GM21447 (cell line): ENCODE results near the gene PLXDC1.

ENCODE experiments used
- ATAC-seq: cut with Tn5 transposase; IDR thresholded peaks from one replicate; pipeline ENCODE4 v1.9.1; 2021; ENCODE audit not compliant: unreplicated experiment

Gene PLXDC1

GRCh38 chr17:39156491-39156890 lies 5.1 kb upstream of the PLXDC1 start:
- no peak for ATAC-seq

- no peak for ATAC-seq
These were observed 4.2 kb upstream of the PLXDC1 start for GRCh38 chr17:39155654-39156053.

DNA sequence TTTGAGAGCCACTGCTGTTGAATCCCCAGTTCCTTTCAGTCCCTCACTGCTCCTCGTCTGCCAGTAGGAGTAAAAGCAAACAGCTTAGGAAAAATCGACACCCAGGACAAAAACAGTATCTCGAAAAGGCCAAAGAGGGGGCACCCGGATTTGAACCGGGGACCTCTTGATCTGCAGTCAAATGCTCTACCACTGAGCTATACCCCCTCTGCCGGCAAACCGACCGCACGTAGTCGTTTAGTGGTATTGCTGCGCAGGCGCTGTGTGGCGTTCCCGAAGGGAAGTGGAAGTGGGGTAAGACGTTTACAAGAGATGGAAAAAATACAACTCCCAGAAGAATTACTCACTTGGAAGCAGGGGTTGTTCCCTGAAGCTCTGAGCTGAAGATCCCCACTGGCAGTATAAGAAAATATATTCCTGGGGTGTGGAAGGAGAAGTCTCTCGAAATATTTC lies 2.2 kb upstream of the PLXDC1 start:
- peak; percentile 48 for ATAC-seq

DNA sequence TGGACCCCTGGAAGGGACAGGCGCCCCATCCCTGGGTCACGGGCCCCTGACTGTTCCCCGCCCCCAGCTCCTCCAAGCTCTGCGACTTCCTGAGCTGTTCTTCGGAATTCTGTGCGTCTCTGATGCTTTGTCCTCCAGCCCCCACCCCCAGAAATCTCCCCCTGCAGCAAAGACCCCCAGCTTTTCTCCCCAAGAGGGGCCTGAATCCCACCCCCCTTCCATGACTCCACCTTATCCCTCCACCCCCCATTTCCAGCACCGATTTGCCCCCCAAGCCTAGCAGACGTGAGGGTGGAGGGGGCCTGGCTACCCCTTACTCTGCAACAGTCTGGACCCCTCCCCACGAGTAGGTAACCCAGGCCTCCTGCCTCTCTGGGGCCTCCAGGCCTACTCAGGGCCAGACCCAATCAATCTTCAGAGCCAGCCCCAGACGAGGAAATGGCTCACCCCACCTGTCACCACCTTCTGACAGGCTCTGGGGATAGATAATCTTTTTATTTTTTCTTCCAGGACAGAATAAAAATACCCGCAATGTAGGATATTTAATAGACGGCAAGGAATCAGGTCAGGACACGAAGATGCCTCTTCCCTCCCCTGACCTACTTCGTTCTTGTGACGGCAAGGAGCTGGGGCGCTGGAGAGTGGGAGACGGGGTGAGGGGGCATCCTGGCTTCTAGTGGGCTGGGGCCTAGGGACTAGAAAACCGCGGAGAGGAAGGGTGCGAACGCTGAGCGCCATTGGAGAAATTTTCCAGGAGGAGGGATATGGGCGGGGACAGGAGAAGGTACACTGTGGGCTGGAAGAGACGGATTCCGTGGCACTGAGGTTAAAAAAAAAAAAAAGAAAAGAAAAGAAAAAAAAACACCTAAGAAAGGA lies 744 bp upstream of the PLXDC1 start:
- ATAC-seq: no peak

GRCh38 chr17:39150795-39151149 lies 665 bp downstream of the PLXDC1 start:
- no peak for ATAC-seq

DNA sequence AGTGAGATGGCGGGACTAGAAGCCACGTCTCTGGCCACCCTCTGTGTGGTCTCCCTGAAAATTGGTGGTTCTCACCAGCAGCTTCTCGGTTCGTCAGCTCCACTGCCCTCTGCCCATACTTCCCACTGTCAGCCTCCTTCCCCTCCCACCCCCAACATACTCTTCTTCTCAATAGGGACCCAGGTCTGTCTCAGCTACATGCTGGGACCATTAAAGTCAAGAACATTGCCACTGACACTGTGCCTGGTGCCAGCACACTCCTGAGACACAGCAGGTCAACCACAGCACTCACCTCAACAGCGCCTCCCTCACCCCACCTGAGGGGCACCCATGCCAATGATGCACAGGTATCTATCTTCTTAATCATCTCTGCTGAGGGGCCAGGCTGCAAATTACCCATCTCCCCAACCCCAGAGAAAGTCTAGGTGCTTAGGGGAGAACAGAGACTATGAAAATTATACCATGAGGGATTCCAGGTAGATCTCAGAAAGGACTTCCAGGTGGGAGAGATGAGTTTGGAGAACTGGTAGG lies 1.3 kb downstream of the PLXDC1 start:
- ATAC-seq: no peak

DNA sequence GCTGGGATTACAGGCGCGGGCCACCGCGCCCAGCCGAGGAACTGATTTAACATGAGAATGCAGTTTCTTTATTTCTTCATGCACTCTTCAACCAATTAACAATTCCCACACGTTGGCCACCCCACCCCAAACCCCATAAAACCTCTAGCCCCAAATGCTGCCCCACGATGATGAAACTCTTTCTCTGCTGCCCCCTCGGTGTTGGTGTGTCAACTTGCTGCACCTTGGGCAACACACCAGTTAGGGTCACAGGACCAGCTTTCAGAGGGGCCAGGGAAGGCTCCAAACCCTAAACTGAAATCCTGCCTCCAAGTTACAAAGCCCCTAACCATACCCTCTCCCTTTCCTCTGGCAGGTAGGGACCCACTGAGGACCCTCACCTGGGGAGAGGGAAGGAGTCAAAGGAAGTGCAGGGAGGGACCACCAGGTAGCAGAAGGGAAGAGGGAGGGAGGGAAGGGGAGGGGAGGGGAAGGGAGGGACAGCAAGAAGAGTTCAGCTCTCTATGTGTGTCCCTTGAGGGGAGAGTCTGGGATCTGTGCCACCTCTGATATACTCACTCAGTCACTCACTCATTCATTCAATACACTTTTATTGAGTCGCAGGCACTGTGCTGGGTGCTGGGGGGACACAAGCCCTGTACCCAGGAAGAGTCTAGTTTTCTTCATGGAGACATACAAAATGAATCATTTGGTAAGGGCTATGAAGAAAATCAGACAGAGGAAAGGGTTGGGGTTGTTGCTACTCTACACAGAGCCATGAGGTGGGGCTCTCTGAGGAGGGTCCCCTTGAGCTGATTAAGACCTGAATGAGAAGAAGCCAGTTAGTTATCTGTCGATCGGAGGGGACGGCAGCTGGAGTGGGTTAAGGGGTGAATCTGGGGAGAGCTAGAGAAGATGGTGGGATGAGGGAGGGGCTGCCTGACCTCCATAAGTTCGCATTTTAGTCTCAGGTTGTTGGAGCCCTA lies 3.9 kb downstream of the PLXDC1 start:
- no peak for ATAC-seq

- no peak for ATAC-seq
These were observed 5.2 kb downstream of the PLXDC1 start for GRCh38 chr17:39146273-39146672.

DNA sequence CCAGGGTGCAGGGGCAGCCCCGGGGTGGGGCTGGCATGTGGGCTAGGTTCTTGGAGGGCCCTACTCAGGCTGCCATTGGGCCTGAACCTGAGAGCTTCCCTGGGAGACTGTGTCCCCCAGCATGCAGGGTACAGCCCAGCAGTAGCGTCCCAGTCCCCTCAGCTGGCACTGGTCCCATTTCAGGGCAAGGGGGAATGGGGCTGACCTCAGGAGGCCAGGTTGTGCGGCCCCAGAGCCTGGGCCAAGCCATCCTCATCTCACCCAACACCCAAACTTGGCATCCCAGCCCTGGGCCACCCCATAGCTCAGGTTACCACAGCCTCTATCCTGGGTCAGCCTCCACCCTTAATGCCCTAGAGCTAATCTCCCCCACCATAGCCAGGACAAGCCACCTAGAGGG lies 6.3 kb downstream of the PLXDC1 start:
- no peak for ATAC-seq

DNA sequence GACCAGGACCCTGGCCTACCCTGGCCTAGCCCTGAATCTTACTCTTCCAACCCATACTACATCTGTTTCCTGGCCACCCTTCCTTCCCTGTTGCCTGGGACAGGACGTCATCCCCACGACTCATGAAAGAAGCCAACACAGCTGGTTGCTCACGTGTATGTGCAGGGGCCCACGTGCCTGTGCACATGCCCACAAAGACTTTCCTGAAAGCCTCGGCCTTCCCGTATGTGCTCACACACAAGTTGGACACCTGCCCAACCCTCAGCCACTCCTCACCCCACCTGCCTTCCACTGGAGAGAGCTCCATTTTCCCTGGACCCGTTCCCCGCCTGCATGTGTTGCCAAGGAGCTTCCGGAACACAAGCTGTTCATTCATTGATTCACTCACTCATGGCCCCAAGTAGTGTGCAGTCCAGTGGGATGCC lies 7.0 kb downstream of the PLXDC1 start:
- no peak for ATAC-seq

GRCh38 chr17:39143552-39144093 lies 7.8 kb downstream of the PLXDC1 start:
- no peak for ATAC-seq

- no peak for ATAC-seq
These were observed 9.3 kb downstream of the PLXDC1 start for GRCh38 chr17:39141915-39142664.

DNA sequence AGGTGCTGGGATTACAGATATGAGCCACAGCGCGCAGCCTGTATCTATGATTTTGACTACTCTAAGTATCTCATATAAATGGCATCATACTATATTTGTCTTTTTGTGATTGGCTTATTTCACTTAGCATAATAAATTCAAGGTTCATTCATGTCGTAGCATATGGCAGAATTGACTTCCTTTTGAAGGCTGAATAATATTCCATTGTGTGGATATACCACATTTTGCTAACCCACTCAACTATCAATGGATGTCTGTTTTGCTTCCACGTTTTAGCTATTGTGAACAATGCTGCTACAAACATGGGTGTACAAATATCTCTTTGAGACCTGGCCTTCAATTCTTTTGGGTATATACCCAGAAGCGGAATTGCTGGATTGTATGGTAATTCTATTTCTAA lies 10.1 kb downstream of the PLXDC1 start:
- no peak for ATAC-seq

DNA sequence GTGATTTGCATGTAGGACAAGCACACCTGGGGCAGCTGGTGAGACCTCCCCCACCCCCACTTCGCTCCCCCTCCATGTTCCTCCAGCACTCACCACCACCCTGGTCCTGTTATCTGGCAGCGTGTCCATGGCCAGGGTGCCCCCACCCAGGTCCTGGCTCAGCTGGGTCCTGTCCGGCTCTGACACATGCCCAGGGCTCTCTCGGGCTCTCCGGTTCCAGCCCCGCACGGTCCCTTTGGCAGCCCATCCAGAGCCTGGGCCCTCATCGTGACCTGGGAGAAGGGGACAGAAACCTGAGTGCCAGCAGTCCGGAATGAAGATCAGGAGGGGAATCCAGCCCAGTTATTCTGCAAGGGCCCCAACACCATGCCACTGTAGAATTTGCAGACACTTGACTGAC lies 11.9 kb downstream of the PLXDC1 start:
- no peak for ATAC-seq

- ATAC-seq: no peak
These were observed 12.3 kb downstream of the PLXDC1 start for GRCh38 chr17:39139161-39139511.

DNA sequence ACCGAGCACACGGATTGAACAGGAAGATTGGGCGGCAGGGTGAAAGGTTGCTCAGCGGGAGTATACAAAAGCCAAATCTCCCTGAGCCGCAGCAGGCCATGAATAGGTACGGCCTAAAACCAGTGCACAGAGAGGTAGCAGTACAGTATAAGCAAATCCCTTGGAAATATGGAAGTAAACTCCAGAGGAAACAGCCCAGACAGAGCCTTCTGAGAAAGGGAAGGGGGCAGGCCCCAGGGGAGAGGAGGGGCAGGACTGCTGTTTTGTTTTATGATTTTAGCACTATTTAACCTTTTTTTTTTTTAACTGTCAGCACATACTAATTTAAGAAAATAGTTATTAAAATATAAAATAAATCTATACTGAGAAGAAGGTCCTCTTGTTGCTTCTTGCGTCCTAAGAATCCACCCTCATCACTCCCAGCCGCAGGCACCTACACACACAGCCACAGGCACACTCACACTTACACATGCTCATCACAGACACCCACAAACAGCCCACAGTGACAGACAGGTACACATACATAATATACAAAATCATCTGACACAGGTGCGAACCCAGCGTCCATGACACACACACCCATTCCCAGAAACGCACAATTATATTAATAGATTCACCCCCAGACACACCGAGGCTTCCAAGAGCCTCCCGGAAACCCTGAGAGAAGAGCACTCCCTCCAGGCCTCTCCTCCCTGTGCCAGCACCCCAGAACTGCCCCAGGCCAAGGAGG lies 12.8 kb downstream of the PLXDC1 start:
- no peak for ATAC-seq

GRCh38 chr17:39134878-39135277 lies 16.6 kb downstream of the PLXDC1 start:
- no peak for ATAC-seq

GRCh38 chr17:39132192-39132610 lies 19.2 kb downstream of the PLXDC1 start:
- no peak for ATAC-seq

DNA sequence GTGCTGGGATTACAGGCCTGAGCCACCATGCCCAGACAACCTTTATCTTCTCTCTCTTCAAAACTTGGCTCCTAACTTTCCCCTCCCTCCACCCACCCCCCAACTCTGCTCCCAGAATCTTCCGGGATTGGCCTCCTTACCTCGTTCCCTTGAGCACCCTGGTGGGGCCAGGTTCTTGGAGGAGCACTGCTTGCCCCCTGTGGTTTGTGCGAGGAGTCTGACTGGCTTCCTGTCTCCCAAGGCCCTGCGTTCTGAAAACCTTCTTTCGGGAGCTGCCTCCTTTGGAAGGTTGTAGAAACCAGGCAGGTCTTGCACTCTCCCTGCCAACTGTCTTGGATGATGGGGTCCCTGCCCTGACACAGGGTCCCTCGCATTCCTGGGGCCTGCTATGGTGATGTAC lies 19.8 kb downstream of the PLXDC1 start:
- ATAC-seq: no peak

- ATAC-seq: no peak
These were observed 21.2 kb downstream of the PLXDC1 start for GRCh38 chr17:39130205-39130604.
